ENCODE results near the gene NBEAL2.

The NBEAL2 gene, protein sequence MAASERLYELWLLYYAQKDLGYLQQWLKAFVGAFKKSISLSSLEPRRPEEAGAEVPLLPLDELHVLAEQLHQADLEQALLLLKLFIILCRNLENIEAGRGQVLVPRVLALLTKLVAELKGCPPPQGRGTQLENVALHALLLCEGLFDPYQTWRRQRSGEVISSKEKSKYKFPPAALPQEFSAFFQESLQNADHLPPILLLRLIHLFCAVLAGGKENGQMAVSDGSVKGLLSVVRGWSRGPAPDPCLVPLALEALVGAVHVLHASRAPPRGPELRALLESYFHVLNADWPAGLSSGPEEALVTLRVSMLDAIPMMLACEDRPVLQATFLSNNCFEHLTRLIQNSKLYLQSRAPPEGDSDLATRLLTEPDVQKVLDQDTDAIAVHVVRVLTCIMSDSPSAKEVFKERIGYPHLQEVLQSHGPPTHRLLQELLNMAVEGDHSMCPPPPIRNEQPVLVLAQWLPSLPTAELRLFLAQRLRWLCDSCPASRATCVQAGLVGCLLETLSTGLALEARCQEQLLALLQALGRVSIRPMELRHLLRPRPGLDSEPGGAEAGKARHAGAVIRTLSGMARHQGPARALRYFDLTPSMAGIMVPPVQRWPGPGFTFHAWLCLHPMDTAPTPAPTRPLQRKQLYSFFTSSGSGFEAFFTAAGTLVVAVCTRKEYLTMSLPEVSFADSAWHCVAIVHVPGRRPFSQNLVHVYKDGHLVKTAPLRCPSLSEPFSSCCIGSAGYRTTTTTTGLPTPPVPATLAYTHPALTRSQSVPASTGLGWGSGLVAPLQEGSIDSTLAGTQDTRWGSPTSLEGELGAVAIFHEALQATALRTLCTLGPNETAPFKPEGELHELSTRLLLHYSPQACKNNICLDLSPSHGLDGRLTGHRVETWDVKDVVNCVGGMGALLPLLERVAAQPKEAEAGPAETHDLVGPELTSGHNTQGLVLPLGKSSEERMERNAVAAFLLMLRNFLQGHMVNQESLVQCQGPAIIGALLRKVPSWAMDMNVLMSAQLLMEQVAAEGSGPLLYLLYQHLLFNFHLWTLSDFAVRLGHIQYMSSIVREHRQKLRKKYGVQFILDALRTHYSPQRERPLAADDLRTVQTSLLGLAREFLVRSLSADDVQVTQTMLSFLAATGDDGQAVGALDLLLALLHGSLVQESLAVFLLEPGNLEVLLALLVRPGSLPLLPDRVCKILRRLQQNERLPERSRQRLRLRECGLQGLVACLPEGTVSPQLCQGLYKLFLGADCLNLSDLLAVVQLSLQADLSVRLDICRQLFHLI (N-terminal part only)

DNA sequence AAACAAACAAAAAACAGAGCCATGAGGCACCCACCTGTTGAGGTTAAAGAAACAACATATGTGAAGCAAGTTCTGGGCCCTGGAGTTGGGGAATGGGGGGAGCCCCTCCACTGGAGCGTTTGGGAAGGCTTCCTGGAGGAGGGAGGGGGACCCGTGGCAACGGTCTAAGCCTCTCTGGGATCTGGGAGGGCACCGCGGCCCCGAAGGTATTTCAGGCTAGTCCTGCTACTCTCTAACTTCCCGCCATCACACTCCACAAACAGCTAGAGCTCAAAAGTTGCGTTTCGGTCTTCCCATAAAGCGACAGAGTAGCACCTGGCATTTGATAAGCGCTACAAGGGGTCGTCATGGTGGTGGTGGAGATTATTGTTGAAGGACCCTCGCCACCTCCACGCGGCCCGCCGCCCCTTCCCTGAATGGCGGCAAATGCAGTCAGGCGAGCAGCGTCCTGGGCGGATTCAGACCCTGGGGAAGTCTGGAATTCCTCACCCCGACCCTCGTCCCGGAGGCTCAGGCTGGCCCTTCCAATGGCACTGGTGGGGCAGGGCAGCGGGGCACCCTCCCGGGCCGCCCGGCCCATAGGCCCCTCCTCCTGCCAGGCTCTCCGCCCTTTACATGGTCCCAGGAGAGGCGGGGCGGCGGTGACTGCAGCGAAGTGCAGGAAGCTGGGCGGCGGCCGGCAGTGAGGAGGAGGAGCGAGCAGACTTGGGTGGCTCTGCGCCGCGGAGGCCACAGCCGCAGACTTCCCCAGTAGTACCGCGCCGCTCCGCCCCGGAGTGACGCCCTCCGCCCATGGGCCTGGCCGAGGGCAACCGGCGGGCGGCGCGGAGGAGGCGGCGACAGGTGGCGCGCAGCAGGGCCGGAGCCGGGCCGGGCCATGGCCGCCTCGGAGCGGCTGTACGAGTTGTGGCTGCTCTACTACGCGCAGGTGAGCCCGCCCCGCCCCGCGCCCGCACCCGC lies at the start of gene NBEAL2:
NBEAL2 (plus strand) TSS at position 682 of the 960 bp plus-strand sequence; CDS start at position 878, 196 bp downstream.
- peak; percentile 77 to 97 for DNase-seq

DNA sequence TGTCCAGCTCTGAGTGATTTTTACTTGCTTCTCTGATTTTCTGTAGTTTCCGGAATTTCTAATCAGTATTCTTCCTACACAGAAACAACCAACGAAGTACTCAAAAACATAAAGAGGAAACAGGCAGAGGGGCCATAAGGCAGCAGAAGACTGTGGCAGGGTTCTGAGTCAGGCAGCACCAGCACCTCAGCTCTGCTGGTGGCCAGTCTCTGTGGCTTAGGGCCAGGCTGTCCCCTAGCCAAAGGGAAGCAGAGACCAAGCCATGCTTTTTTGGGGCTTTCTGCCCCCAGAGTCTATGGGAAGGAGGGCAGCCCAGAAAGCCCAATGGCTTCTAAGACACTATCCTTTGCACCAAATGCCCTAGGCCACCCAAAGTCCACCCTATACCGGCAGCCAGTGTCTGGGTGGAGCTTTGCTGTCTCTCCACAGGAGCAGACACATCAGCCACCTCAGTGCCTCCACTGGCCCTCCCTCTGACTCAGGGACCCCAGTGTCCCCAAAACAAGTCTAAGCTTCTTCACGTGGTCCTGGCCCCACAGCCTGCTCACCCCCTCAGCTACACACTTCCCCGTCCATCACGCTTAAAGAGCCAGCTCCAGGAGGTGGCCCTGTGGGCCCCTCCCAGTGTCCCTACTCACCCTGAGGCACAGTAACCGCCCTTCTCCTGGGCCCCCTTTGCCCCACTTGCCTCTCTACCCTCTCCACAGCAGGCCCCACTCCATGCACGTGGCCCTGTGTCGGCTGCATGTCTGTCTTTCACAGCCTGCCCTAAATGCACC lies 49.1 kb upstream of the NBEAL2 start:
- no peak for DNase-seq

DNA sequence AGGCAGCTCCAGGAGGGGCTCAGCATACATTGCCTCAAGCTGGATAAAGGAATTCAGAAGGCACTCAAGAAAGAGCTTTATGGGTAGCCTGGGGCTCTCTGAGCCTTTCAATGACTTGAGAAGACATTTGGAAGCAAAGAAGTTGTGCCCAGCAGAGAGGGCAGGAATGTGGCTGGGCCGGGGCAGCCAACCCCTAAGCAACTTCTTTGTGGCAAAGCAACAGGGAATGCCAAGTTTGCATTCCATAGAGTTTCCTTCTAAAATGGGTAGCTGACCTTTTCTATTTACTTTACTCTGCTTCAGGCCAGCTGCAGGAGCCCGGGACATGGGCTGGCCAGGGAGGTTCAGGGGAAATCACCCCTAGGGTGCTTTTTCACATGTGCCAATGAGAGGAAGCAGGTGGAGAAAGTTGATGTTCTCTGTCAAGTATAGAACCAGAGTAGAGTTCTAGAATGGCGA lies 48.5 kb upstream of the NBEAL2 start:
- no peak for DNase-seq

- no peak for DNase-seq
Observed at GRCh38 chr3:46931631-46932331, 47.7 kb upstream of the NBEAL2 start.

DNA sequence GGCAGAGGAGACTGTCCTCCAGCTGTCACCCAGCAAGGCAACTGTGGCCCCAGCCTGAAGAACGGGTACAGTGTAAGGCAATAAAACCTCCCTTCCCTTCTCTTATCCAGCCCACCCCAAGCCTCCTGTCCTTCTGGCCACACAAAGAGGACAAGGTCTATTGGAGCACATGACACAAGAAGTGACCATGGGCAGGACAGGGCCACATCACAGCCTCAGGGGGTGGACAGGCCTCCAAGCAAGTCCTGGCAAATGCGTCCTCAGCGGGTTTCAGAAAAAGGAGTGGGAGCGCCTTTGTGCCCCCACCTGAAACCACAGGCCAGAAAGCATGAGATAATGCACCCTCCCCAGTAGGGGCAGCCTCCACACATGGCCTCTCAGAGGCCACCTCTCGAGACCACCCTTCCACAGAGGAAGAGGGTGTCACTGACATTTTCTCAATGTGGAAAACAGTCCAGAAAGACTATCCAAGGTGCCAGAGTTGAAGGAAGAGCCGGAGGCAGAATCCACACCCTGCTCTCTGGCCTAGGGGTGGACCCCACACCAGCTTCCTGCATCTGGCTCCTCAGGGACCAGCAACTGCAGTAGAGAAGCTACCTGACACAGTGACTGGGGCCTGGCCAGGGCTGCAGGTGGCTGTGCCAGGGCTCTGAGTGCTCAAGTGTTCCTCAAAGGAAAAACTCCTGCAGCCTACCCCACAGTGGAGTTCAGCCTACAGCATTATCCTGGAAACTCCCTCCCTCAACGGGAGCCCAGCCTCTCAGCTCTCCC lies 46.8 kb upstream of the NBEAL2 start:
- DNase-seq = no peak

GRCh38 chr3:46933261-46933660 lies 46.2 kb upstream of the NBEAL2 start:
- peak in 1 of 2 experiments; percentile 5 for DNase-seq

DNA sequence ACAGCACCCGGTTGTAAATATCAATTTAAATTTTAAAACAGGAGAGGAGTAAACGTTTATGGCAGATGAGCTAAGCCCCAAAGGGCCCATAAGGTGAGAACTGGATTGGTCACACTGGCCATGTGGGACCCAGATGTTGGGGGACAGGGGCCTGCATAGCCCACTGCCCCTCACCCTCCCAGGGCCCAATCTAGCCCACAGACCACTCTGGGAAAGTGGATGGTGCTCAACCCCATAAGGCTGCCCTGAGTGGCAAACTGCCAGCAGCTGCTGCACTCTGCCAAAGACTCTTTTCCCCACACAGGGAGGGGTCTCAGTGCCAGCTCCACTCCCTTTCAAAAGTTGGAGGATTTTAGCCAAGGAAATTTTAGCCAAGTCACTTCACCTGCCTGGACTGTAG lies 45.4 kb upstream of the NBEAL2 start:
- DNase-seq = no peak

GRCh38 chr3:46934498-46935167 lies 44.8 kb upstream of the NBEAL2 start:
- DNase-seq = no peak

DNA sequence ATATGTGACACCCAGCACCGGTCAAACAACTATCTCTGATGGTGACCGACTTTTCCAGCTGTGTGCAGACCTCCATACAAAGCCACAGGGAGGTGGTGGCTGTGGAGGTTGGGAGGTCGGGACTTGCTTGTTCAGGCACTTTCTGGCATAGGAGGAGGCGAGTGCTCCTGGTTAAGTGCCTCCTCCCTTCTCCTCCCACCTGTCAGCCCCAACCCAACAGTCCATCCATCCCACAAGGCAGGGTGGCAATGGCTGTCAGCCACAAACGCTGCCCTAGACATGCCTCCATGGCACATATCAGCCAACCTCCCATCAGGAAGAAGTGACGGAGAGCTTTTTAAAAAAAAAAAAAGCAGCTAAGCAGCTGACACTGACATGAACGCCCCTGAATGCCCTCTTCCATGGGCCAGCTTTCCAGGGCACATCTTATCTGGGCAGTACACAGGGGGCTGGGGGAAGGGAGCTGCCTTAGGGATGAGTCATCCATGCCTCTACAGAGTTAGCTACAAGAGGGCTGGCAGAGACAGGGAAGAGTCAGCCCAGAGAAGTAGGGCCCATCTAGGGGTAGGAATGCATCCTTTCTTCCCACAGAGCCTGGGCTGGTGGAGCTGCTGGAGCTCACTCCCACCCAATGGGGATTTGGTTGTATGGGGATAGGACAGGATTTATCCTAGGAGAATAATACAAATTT lies 44.2 kb upstream of the NBEAL2 start:
- no peak for DNase-seq

GRCh38 chr3:46935989-46936558 lies 43.4 kb upstream of the NBEAL2 start:
- no peak for DNase-seq

DNA sequence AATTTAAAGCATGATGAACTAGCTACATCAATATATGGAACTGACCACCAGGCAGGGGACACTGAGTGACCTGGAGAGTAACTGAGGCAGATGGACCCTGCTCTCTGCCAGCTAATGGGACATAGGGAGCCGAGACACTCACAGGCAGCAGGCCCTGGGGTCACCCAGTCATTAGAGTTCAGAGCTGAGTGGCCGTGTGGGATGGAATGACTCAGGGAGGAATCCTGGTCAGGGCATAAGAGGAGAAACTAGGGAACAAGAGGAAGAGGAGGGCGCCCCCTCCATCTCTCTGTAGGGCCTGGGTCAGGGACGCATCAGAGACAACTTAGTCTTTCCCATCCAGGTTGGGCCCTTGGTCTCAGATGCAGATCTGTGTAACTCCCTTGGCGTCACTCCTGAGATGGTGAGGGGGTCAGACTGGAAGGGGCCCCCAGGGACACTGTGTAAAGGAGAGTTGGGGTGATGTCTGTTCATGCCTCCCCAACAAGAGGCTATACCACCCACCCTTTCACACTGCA lies 42.7 kb upstream of the NBEAL2 start:
- DNase-seq = no peak

- DNase-seq = no peak
Observed at GRCh38 chr3:46938118-46938517, 41.3 kb upstream of the NBEAL2 start.

GRCh38 chr3:46939578-46940445 lies 39.7 kb upstream of the NBEAL2 start:
- DNase-seq = no peak

GRCh38 chr3:46942076-46942475 lies 37.4 kb upstream of the NBEAL2 start:
- no peak for DNase-seq

- no peak for DNase-seq
Observed at GRCh38 chr3:46942481-46943236, 36.8 kb upstream of the NBEAL2 start.

Data from NCI-H526 (cell line).